Measurements from ENCODE around the gene P2RX2. TPM values are rescaled to one million over a fixed set of nuclear protein-coding genes. Genes with fewer than 3 reads are reported as not detected.

P2RX2 gene
- total RNA-seq, 1 experiment from 2014 or later: not detected

DNA sequence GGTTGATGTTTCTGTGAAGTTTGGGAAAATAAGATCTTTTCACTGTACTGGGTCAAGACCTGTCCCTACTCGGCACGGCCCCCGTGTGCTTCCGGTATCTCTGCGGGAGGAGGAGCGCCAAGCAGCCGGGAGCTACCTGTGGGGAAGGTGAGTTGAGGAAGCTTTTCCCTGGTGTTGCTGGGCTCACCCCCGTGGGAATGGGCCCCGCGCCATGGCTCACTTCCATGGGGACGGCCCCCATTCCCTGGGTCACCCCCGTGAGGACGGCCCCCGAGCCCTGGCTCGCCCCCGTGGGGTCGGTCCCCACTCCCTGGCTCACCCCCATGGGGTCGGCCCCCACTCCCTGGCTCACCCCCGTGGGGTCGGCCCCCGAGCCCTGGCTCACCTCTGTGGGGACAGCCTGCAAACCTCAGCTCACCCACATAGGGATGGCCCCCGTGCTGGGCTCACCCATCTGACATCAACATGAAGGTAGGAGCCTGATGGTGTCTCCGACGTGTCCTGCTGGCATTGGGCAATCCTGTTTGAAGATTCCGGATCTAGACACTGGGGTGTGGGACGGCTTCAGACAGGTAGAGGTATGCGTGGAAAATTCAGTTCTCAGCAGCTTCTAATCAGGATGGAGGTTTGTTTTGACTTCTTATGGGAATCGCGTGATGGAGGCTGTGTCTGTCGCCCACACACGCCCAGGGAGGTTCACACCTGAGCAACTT is 17.2 kb upstream of the P2RX2 start:
- Histone ChIP-seq H3K9me2 (ENCODE audit: insufficient read depth) (no peaks in the 10 kb centered on the region), H3K27me3 (ENCODE audit: insufficient read depth, low read length) (no peaks in the 10 kb centered on the region), H3K9ac (ENCODE audit: low read length) (no peak overlapping the region), H3K79me2 (ENCODE audit: insufficient read depth, low read length) (no peaks in the 10 kb centered on the region), H2AFZ (ENCODE audit: low read depth, low read length, poor library complexity, severe bottlenecking) (no peak overlapping the region), H3K36me3 (ENCODE audit: control insufficient read depth in 1 of 2, insufficient read depth in 2 of 2, low read length in 2 of 2) (no peaks in the 10 kb centered on the region), H3K27ac (ENCODE audit: low read depth, low read length) (no peak overlapping the region), H3K4me3 (replicated peaks in 1 of 2; ENCODE audit: low read depth in 1 of 2, low read length in 2 of 2) (no peak overlapping the region), H4K20me1 (ENCODE audit: insufficient read depth) (no peaks in the 10 kb centered on the region), H3K9me3 (ENCODE audit: control insufficient read depth in 1 of 2, insufficient read depth in 1 of 2, low read depth in 1 of 2, low read length in 2 of 2) (no peaks in the 10 kb centered on the region), H3K4me2 (ENCODE audit: low read length) (no peak overlapping the region), H3K4me1 (ENCODE audit: control insufficient read depth in 1 of 2, insufficient read depth in 2 of 2, low read length in 2 of 2) (peaks cover 5 to 20% of the 10 kb centered on the region in 2 experiments)
- ChIA-PET RAD21 (ENCODE audit: low non-redundant PET in 1 of 2, low total read pairs in 2 of 2, uncharacterized antibody in 2 of 2, unreplicated experiment in 2 of 2) (no interaction called here), CTCF (interaction anchor here (2.3 kb wide), 1 partner anchor 13 kb away, joined by 7 read pairs; no protein-coding TSS in a partner anchor), POLR2A (no interaction called here)
- no peak for DNase-seq (ENCODE audit: low read depth, low spot score)
- no peak for TF ChIP-seq ELF1 (IDR thresholded peaks at IDR 0.05; ENCODE audit: borderline replicate concordance, low read depth)
- TF ChIP-seq YY1 (IDR thresholded peaks at IDR 0.05; ENCODE audit: extremely low read depth, insufficient replicate concordance, low read depth, low read length): no peak
- no peak for ATAC-seq
- BruUV-seq (replicated peaks): no TSS peak
- intact Hi-C loops (cut with micrococcal nuclease): no loop called here

DNA sequence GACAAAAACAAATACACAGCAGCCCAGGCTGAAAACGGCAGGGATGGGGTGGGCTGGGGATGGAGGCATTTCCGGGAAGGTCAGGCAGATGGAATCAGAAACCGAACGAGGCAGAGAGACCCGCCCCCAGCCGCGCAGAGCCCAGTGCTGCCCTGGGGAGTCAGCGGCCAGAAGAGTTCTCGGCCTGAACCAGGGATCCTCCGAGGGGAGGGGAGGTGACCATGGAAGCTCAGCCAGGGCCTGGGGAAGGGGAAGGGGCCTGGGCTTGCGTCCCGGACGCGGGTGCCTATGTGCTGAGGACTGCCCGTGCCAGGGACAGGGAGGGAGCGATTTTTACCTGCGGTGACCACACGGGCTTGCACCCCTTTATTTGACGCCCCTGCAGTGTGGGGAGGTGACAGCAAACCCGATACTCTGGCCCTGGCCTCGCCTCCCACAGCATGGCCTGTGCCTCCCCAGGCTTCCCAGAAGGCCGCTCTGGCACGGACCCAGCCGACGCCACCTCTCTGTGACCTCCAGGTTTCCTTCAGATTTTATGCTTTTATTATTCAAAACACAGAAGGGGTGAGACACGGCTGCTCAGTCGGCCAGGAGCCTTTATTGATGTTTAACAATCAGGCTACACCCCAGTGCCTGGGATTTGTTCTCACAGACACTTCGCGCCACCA is 15.9 kb upstream of the P2RX2 start:
- no peak overlapping the region for H3K4me2 ChIP-seq (ENCODE audit: low read length)
- H3K9me3 ChIP-seq (ENCODE audit: control insufficient read depth in 1 of 2, insufficient read depth in 1 of 2, low read depth in 1 of 2, low read length in 2 of 2): no peaks in the 10 kb centered on the region
- no peak for DNase-seq (ENCODE audit: low read depth, low spot score)
- TF ChIP-seq FOSL1 (IDR thresholded peaks at IDR 0.05; ENCODE audit: low read depth) (no peak), EZH2phosphoT487 (IDR thresholded peaks at IDR 0.05; ENCODE audit: borderline replicate concordance) (no peak), EZH2 (IDR thresholded peaks at IDR 0.05) (no peak), SP1 (IDR thresholded peaks at IDR 0.05; ENCODE audit: low read depth) (no peak), CBX3 (IDR thresholded peaks at IDR 0.05; ENCODE audit: low read depth) (no peak)
- TF ChIP-seq, protein P1, sequence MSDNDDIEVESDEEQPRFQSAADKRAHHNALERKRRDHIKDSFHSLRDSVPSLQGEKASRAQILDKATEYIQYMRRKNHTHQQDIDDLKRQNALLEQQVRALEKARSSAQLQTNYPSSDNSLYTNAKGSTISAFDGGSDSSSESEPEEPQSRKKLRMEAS (IDR thresholded peaks at IDR 0.05): no peak
- TF ChIP-seq, protein P2, sequence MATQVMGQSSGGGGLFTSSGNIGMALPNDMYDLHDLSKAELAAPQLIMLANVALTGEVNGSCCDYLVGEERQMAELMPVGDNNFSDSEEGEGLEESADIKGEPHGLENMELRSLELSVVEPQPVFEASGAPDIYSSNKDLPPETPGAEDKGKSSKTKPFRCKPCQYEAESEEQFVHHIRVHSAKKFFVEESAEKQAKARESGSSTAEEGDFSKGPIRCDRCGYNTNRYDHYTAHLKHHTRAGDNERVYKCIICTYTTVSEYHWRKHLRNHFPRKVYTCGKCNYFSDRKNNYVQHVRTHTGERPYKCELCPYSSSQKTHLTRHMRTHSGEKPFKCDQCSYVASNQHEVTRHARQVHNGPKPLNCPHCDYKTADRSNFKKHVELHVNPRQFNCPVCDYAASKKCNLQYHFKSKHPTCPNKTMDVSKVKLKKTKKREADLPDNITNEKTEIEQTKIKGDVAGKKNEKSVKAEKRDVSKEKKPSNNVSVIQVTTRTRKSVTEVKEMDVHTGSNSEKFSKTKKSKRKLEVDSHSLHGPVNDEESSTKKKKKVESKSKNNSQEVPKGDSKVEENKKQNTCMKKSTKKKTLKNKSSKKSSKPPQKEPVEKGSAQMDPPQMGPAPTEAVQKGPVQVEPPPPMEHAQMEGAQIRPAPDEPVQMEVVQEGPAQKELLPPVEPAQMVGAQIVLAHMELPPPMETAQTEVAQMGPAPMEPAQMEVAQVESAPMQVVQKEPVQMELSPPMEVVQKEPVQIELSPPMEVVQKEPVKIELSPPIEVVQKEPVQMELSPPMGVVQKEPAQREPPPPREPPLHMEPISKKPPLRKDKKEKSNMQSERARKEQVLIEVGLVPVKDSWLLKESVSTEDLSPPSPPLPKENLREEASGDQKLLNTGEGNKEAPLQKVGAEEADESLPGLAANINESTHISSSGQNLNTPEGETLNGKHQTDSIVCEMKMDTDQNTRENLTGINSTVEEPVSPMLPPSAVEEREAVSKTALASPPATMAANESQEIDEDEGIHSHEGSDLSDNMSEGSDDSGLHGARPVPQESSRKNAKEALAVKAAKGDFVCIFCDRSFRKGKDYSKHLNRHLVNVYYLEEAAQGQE (IDR thresholded peaks at IDR 0.05; ENCODE audit: low read depth): no peak
- no peak overlapping the region for H3K27ac ChIP-seq (ENCODE audit: low read depth, low read length)
- peaks cover 0 to 15% of the 10 kb centered on the region in 2 experiments; a peak in 2 of 4 replicates for H3K4me1 ChIP-seq (ENCODE audit: control insufficient read depth in 1 of 2, insufficient read depth in 2 of 2, low read length in 2 of 2)
- intact Hi-C loops (cut with micrococcal nuclease): no loop called here
- H2AFZ ChIP-seq (ENCODE audit: low read depth, low read length, poor library complexity, severe bottlenecking): no peak overlapping the region
- H4K20me1 ChIP-seq (ENCODE audit: insufficient read depth): no peaks in the 10 kb centered on the region
- H3K27me3 ChIP-seq (ENCODE audit: insufficient read depth, low read length): no peaks in the 10 kb centered on the region
- no peaks in the 10 kb centered on the region for H3K36me3 ChIP-seq (ENCODE audit: control insufficient read depth in 1 of 2, insufficient read depth in 2 of 2, low read length in 2 of 2)
- RAD21 ChIA-PET (ENCODE audit: low non-redundant PET in 1 of 2, low total read pairs in 2 of 2, uncharacterized antibody in 2 of 2, unreplicated experiment in 2 of 2): no interaction called here
- no peak for ATAC-seq
- H3K79me2 ChIP-seq (ENCODE audit: insufficient read depth, low read length): no peaks in the 10 kb centered on the region
- BruUV-seq (replicated peaks): no TSS peak
- no peak overlapping the region for H3K9ac ChIP-seq (ENCODE audit: low read length)
- CTCF ChIA-PET: no interaction called here
- H3K4me3 ChIP-seq (replicated peaks in 1 of 2; ENCODE audit: low read depth in 1 of 2, low read length in 2 of 2): no peak overlapping the region
- POLR2A ChIA-PET: no interaction called here
- H3K9me2 ChIP-seq (ENCODE audit: insufficient read depth): no peaks in the 10 kb centered on the region

Data from HCT116 (cell line).